HL-60 (cell line): ENCODE measurements around the gene NEB.

ENCODE experiments used
- DNase-seq, 2 experiments: peaks; one replicate each; pipeline ENCODE4 v3.0.0-alpha.2; 2010 to 2020; ENCODE audit warnings: low read depth in 1 of 2, low spot score in 1 of 2
- H3K27ac ChIP-seq: fragments of 250-450 bp; sonication (Bioruptor Pico); replicated peaks from 2 replicates; pipeline ENCODE4 v1.5.1; 2020; ENCODE audit warnings: mild to moderate bottlenecking, moderate library complexity
- H3K27me3 ChIP-seq: fragments of 250-450 bp; sonication (Bioruptor Pico); 2 replicates; pipeline ENCODE4 v1.5.1; 2021; ENCODE audit warnings: mild to moderate bottlenecking, moderate library complexity; ENCODE audit not compliant: insufficient read depth, poor library complexity, severe bottlenecking
- H3K4me3 ChIP-seq: replicated peaks from 2 replicates; pipeline ENCODE4 v1.5.1; 2011; ENCODE audit warnings: mild to moderate bottlenecking, control low read depth, low read length; ENCODE audit not compliant: insufficient read depth
- GABPA ChIP-seq: IDR thresholded peaks from 2 replicates; pipeline ENCODE4 v1.6.1; 2012; ENCODE audit warnings: low read depth
- POLR2AphosphoS5 ChIP-seq: IDR thresholded peaks from 2 replicates; pipeline ENCODE4 v1.6.1; 2012; ENCODE audit warnings: low read depth
- REST ChIP-seq: IDR thresholded peaks from 2 replicates; pipeline ENCODE4 v1.6.1; 2012; ENCODE audit warnings: low read depth; ENCODE audit not compliant: insufficient replicate concordance
- SPI1 ChIP-seq: IDR thresholded peaks from 2 replicates; pipeline ENCODE4 v1.6.1; 2012; ENCODE audit warnings: low read depth, mild to moderate bottlenecking, borderline replicate concordance
- long read RNA-seq: library from polyadenylated mRNA; unstranded; transcript quantifications from one replicate; pipeline ENCODE4 v2.0.0, GENCODE V29; 2020
- TF ChIP-seq, protein P1 (sequence below): IDR thresholded peaks from one replicate; pipeline ENCODE4 v1.5.1; 2011; ENCODE audit warnings: low read length, control low read depth, inconsistent platforms; ENCODE audit not compliant: insufficient read depth

The NEB gene
- long read RNA-seq, partial matches to known transcripts: 0 of 1 reads
- long read RNA-seq, other reads (novel, unspliced or antisense): 1 of 1 reads

GRCh38 chr2:151733771-151734672, at the start of gene NEB:
Gene NEB (minus strand): TSS chr2:151734476. CDS start chr2:151733156, 1,320 bp downstream.
- Histone ChIP-seq H3K27ac (no peak within 1 kb of the TSS), H3K27me3 (no peaks in the 10 kb centered on the region), H3K4me3 (no peak within 1 kb of the TSS)
- DNase-seq: no peak
- TF ChIP-seq, protein P1, sequence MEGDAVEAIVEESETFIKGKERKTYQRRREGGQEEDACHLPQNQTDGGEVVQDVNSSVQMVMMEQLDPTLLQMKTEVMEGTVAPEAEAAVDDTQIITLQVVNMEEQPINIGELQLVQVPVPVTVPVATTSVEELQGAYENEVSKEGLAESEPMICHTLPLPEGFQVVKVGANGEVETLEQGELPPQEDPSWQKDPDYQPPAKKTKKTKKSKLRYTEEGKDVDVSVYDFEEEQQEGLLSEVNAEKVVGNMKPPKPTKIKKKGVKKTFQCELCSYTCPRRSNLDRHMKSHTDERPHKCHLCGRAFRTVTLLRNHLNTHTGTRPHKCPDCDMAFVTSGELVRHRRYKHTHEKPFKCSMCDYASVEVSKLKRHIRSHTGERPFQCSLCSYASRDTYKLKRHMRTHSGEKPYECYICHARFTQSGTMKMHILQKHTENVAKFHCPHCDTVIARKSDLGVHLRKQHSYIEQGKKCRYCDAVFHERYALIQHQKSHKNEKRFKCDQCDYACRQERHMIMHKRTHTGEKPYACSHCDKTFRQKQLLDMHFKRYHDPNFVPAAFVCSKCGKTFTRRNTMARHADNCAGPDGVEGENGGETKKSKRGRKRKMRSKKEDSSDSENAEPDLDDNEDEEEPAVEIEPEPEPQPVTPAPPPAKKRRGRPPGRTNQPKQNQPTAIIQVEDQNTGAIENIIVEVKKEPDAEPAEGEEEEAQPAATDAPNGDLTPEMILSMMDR: no peak
- TF ChIP-seq REST (no peak), GABPA (no peak), POLR2AphosphoS5 (no peak), SPI1 (no peak)

- Histone ChIP-seq H3K27me3 (no peaks in the 10 kb centered on the region), H3K4me3 (no peak overlapping the region), H3K27ac (no peak overlapping the region; the same call in 1 of the 2 replicates)
- no peak for TF ChIP-seq REST
- TF ChIP-seq SPI1: no peak
- TF ChIP-seq POLR2AphosphoS5: no peak
- no peak for TF ChIP-seq GABPA
- TF ChIP-seq, protein P1: no peak
- DNase-seq: no peak
These were observed 48.9 kb upstream of the NEB start for GRCh38 chr2:151783133-151783520.

DNA sequence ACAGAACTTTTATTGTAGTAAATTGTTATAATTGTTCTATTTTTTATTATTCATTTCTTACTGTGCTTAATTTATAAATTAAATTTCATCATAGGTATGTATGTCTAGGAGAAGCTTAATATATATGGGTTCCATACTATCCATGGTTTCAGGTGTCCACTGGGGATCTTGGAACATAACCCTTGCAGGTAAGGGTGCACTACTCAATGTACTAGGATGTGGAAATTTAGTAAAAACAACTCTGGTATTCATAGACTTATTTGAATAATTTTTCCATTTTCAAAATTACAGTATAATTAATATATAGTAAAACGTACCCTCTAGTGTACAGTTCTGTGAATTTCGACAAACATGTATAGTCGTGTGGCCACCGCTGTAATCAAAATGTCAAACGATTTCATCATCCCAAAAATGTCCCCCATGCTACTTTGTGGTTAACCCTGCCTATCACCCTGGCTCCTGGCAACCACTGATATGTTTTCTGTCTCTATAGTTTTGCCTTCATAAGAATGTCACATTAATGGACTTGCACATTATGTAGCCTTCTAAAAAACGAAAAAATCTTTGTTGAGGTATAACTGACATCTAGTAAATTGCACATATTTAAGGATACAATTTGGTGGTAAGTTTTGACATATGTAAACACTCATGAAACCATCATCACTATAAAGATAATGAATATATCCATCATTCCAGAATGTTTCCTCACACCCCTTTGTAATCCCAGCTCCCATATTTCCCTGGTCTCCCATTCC, 48.3 kb upstream of the NEB start:
- Histone ChIP-seq H3K27ac (no peak overlapping the region; the same call in 1 of the 2 replicates), H3K4me3 (no peak overlapping the region), H3K27me3 (no peaks in the 10 kb centered on the region)
- TF ChIP-seq REST: no peak
- TF ChIP-seq, protein P1: no peak
- no peak for TF ChIP-seq SPI1
- no peak for TF ChIP-seq POLR2AphosphoS5
- TF ChIP-seq GABPA: no peak
- DNase-seq: peak in 1 of 2 experiments; percentile 26
